ENCODE data around the gene PRR12.

Gene PRR12

GRCh38 chr19:49665351-49666119 is 74.6 kb downstream of the PRR12 start, which contains the start of the genes BCL2L12 and IRF3:
BCL2L12 (plus strand) TSS chr19:49665933; CDS start chr19:49666693, 760 bp downstream.
IRF3 (minus strand) TSS chr19:49665857; CDS start chr19:49664838, 1,019 bp downstream.
- peak; percentile 94 for DNase-seq (ENCODE audit: low read depth)

- DNase-seq (ENCODE audit: low read depth) = no peak
These were observed 75.1 kb downstream of the PRR12 start for GRCh38 chr19:49666120-49666444.

GRCh38 chr19:49667473-49667872 is 76.5 kb downstream of the PRR12 start:
- no peak for DNase-seq (ENCODE audit: low read depth)

- no peak for DNase-seq (ENCODE audit: low read depth)
These were observed 78.5 kb downstream of the PRR12 start for GRCh38 chr19:49669516-49669915.

- no peak for DNase-seq (ENCODE audit: low read depth)
These were observed 81.3 kb downstream of the PRR12 start for GRCh38 chr19:49672131-49672919.

Data from GM04504 (cell line).